PFSK-1 (cell line): ENCODE measurements around the gene BARHL1.

Experiments used
- FOXP2 ChIP-seq: optimal IDR thresholded peaks from 2 replicates; pipeline ENCODE3; 2011; ENCODE audit warnings: borderline replicate concordance, control low read depth, inconsistent platforms; ENCODE audit not compliant: insufficient read depth; ENCODE audit errors: extremely low read length, extremely low read depth
- POLR2AphosphoS5 ChIP-seq: IDR thresholded peaks from 2 replicates; pipeline ENCODE4 v1.6.1; 2012; ENCODE audit warnings: low read depth, mild to moderate bottlenecking, control low read depth, low read length, moderate library complexity
- REST ChIP-seq, 2 experiments: IDR thresholded peaks; 2 replicates each; pipeline versions ENCODE4 v1.6.1 to v1.8.0; 2011 to 2012; ENCODE audit warnings: low read depth in 2 of 2, low read length in 2 of 2, control low read depth in 1 of 2, inconsistent platforms in 1 of 2, mild to moderate bottlenecking in 1 of 2, moderate library complexity in 1 of 2; ENCODE audit not compliant: insufficient read depth in 1 of 2
- SIN3A ChIP-seq: IDR thresholded peaks from 2 replicates; pipeline ENCODE4 v1.6.1; 2012; ENCODE audit warnings: mild to moderate bottlenecking, low read length, moderate library complexity, borderline replicate concordance; ENCODE audit not compliant: insufficient read depth
- TAF1 ChIP-seq: IDR thresholded peaks from 2 replicates; pipeline ENCODE4 v1.6.1; 2012; ENCODE audit warnings: low read length, control low read depth, borderline replicate concordance; ENCODE audit not compliant: insufficient read depth

Gene BARHL1

GRCh38 chr9:132556235-132556634 is 26.2 kb upstream of the BARHL1 start:
- no peak for TF ChIP-seq SIN3A
- no peak for TF ChIP-seq FOXP2
- TF ChIP-seq POLR2AphosphoS5, result no peak
- no peak for TF ChIP-seq TAF1
- no peak for TF ChIP-seq REST (IDR thresholded peaks at IDR 0.05; ENCODE audit: insufficient read depth in 1 of 2, low read depth in 2 of 2, low read length in 2 of 2)

- TF ChIP-seq SIN3A, result no peak
- no peak for TF ChIP-seq FOXP2
- no peak for TF ChIP-seq POLR2AphosphoS5
- no peak for TF ChIP-seq REST (IDR thresholded peaks at IDR 0.05; ENCODE audit: insufficient read depth in 1 of 2, low read depth in 2 of 2, low read length in 2 of 2)
- TF ChIP-seq TAF1, result no peak
Observed at GRCh38 chr9:132556714-132557113, 25.7 kb upstream of the BARHL1 start.

DNA sequence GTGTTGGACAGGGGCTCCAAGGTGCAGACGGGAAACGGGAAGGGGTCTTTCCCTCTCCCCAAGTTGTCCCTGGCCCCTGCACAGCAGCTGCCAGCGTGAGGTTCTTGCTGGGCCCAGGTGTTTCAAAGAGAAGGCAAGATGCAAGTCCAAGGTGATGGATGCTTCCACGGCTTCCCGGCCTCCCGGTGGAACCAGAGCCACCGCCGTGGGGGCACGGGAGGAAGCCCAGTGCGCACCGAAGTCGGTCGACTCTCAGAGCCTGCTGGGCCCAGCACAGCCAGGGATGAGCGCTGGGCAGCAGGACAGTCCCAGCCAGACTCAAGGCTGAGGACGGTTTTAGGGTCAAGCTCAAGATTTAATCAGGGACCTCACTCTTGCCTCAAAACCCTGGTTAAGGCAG is 25.2 kb upstream of the BARHL1 start:
- TF ChIP-seq POLR2AphosphoS5, result no peak
- TF ChIP-seq FOXP2, result no peak
- TF ChIP-seq SIN3A, result no peak
- no peak for TF ChIP-seq REST (IDR thresholded peaks at IDR 0.05; ENCODE audit: insufficient read depth in 1 of 2, low read depth in 2 of 2, low read length in 2 of 2)
- no peak for TF ChIP-seq TAF1

GRCh38 chr9:132559711-132560110 is 22.7 kb upstream of the BARHL1 start:
- TF ChIP-seq REST (IDR thresholded peaks at IDR 0.05; ENCODE audit: insufficient read depth in 1 of 2, low read depth in 2 of 2, low read length in 2 of 2) (no peak), TAF1 (no peak), SIN3A (no peak), FOXP2 (no peak), POLR2AphosphoS5 (no peak)
